GM23248 (cell line): Measurements from ENCODE around the gene PADI1.

ENCODE experiments used
- EZH2 ChIP-seq: fragments of 200-600 bp; sonication (generic); IDR thresholded peaks from 2 replicates; pipeline ENCODE4 v1.6.1; 2018; ENCODE audit warnings: antibody characterized with exemption, mild to moderate bottlenecking; ENCODE audit not compliant: insufficient read depth, poor library complexity, severe bottlenecking
- EZH2phosphoT487 ChIP-seq: fragments of 200-600 bp; sonication (generic); IDR thresholded peaks from 2 replicates; pipeline ENCODE4 v1.6.1; 2018; ENCODE audit warnings: antibody characterized with exemption, moderate library complexity, mild to moderate bottlenecking, low read depth; ENCODE audit not compliant: insufficient read depth

- TF ChIP-seq EZH2 (no peak), EZH2phosphoT487 (no peak)
Observed at GRCh38 chr1:17277511-17278159, 72.7 kb downstream of the PADI1 start.
